K562 (cell line): ENCODE measurements around the gene MAP2K7. TPM values are rescaled to one million over a fixed set of nuclear protein-coding genes. Genes with fewer than 3 reads are reported as not detected.

ENCODE experiments used
- ATAC-seq: fragments of 200-7000 bp; cut with Tn5 transposase; 3 replicates; pipeline ENCODE4 v1.9.1; 2020; ENCODE audit warnings: moderate library complexity
- BruUV-seq: library from RNA; stranded (reverse); fragments of 400-500 nt; replicated peaks from 2 replicates; lab custom pipeline; 2021; lab: Mats Ljungman, UMichigan
- CTCF ChIA-PET: fragments of 300-600 bp; formaldehyde crosslinking; extraction: SDS; loops from one replicate; lab custom pipeline; 2021; ENCODE audit warnings: low intra/inter-chr PET ratio; lab: Yijun Ruan, JAX
- POLR2A ChIA-PET: fragments of 300-600, 350-650 bp; sonication (Branson Sonifier 250); formaldehyde crosslinking; extraction: SDS; loops from one replicate; lab custom pipeline; 2021; ENCODE audit warnings: antibody characterized with exemption, inconsistent platforms; lab: Yijun Ruan, JAX
- DNase-seq, 4 experiments: peaks; one replicate each; pipeline versions ENCODE4 v3.0.0 to v3.0.0-alpha.2; 2011 to 2018; ENCODE audit warnings: low spot score in 3 of 4, mixed read lengths in 3 of 4; ENCODE audit errors: extremely low read depth in 1 of 4
- FAIRE-seq: peaks from 2 replicates; lab custom pipeline; 2011; peaks lifted over from hg19 to GRCh38; lab: Jason Lieb, UNC
- H2AFZ ChIP-seq: 2 replicates; pipeline ENCODE4 v1.6.0; 2011; ENCODE audit warnings: low read depth, low read length, control low read depth, inconsistent platforms
- H3K27ac ChIP-seq: fragments of 200-600 bp; 3 replicates; pipeline ENCODE4 v1.8.0; 2011; ENCODE audit warnings: low read depth, mild to moderate bottlenecking, control low read depth, inconsistent platforms, low read length, moderate library complexity, mixed read lengths; ENCODE audit errors: extremely low read depth
- H3K27me3 ChIP-seq, 2 experiments: fragments of 300-600 bp in 1 of 2; 2 replicates in 1 of 2; 3 replicates in 1 of 2; pipeline versions ENCODE4 v1.6.0 to v1.8.0; 2011; ENCODE audit warnings: inconsistent platforms in 2 of 2, low read length in 2 of 2, mild to moderate bottlenecking in 1 of 2, mixed read lengths in 1 of 2, moderate library complexity in 1 of 2; ENCODE audit not compliant: control insufficient read depth in 2 of 2, insufficient read depth in 2 of 2
- H3K36me3 ChIP-seq: fragments of 300-600 bp; 3 replicates; pipeline ENCODE4 v1.8.0; 2011; ENCODE audit warnings: mild to moderate bottlenecking, low read length, inconsistent platforms; ENCODE audit not compliant: control insufficient read depth, insufficient read depth
- H3K4me1 ChIP-seq, 2 experiments: fragments of 200-600 bp in 1 of 2; replicated peaks in 1 of 2; 2 replicates in 1 of 2; 3 replicates in 1 of 2; pipeline versions ENCODE4 v1.5.1 to v1.8.0; 2011; ENCODE audit warnings: inconsistent platforms in 2 of 2, low read length in 2 of 2, mild to moderate bottlenecking in 1 of 2, mixed read lengths in 1 of 2, moderate library complexity in 1 of 2; ENCODE audit not compliant: control insufficient read depth in 2 of 2, insufficient read depth in 2 of 2
- H3K4me2 ChIP-seq: 2 replicates; pipeline ENCODE4 v1.6.1; 2011; ENCODE audit warnings: low read length, control low read depth, inconsistent platforms, mixed read lengths; ENCODE audit not compliant: insufficient read depth
- H3K4me3 ChIP-seq: fragments of 200-600 bp; sonication (generic), shearing (Covaris generic); 2 replicates; pipeline ENCODE4 v1.5.1; 2016; ENCODE audit warnings: control low read depth, inconsistent platforms
- H3K79me2 ChIP-seq: fragments of 200-600 bp; 3 replicates; pipeline ENCODE4 v1.8.0; 2011; ENCODE audit warnings: low read length, inconsistent platforms; ENCODE audit not compliant: control insufficient read depth, insufficient read depth
- H3K9ac ChIP-seq, 2 experiments: 2 replicates each; pipeline versions ENCODE4 v1.6.0 to v1.6.1; 2011; ENCODE audit warnings: low read depth in 2 of 2, low read length in 2 of 2, control low read depth in 1 of 2, inconsistent platforms in 1 of 2, mild to moderate bottlenecking in 1 of 2, mixed read lengths in 1 of 2; ENCODE audit not compliant: insufficient read depth in 1 of 2
- H3K9me1 ChIP-seq: one replicate; pipeline ENCODE4 v1.6.0; 2011; ENCODE audit warnings: inconsistent platforms, mild to moderate bottlenecking, low read length, moderate library complexity; ENCODE audit not compliant: control insufficient read depth, insufficient read depth
- H3K9me3 ChIP-seq: replicated peaks from 2 replicates; pipeline ENCODE4 v1.5.1; 2011; ENCODE audit warnings: low read depth, low read length, inconsistent platforms; ENCODE audit not compliant: control insufficient read depth, insufficient read depth
- H4K20me1 ChIP-seq: replicated peaks from 2 replicates; pipeline ENCODE4 v1.6.1; 2011; ENCODE audit warnings: low read length, inconsistent platforms, mixed read lengths; ENCODE audit not compliant: control insufficient read depth, insufficient read depth
- DMBX1 ChIP-seq: fragments of 250-450 bp; sonication (Bioruptor Pico); IDR thresholded peaks from 2 replicates; pipeline ENCODE4 v1.8.0; 2022; ENCODE audit warnings: inconsistent platforms, mild to moderate bottlenecking, moderate library complexity, borderline replicate concordance
- FOXK1 ChIP-seq: sonication (generic); formaldehyde crosslinking; IDR thresholded peaks from 2 replicates; pipeline ENCODE4 v1.8.0; 2022; ENCODE audit warnings: missing genetic modification reagents, mild to moderate bottlenecking, borderline replicate concordance
- MAFF ChIP-seq: IDR thresholded peaks from 2 replicates; pipeline ENCODE4 v1.6.1; 2012; ENCODE audit warnings: low read length, improper control_type of control experiment
- NFYB ChIP-seq: IDR thresholded peaks from 2 replicates; pipeline ENCODE4 v1.6.1; 2011; ENCODE audit warnings: mild to moderate bottlenecking, moderate library complexity; ENCODE audit not compliant: insufficient read length; ENCODE audit errors: extremely low read depth
- ZNF140 ChIP-seq: fragments of 250-450 bp; sonication (Bioruptor Pico); IDR thresholded peaks from 2 replicates; pipeline ENCODE4 v1.8.0; 2021; ENCODE audit warnings: moderate library complexity, mild to moderate bottlenecking, inconsistent platforms
- ZNF57 ChIP-seq: fragments of 450-650 bp; formaldehyde crosslinking; IDR thresholded peaks from 2 replicates; pipeline ENCODE4 v1.4.0; 2020; ENCODE audit warnings: mild to moderate bottlenecking, moderate library complexity
- whole genome bisulfite sequencing: fragments of 100-300 bp; shearing (Covaris generic); methylation state at CpG from one replicate; pipeline ENCODE4 v1.1.6; 2016; ENCODE audit warnings: low coverage, mixed read lengths; ENCODE audit not compliant: insufficient coverage; ENCODE audit errors: missing lambda C conversion rate; 5-methylcytosine and 5-hydroxymethylcytosine counted together
- in situ Hi-C: fragments of 300-500 bp; cut with MboI; formaldehyde crosslinking; loops from 4 replicates; pipeline ENCODE4 v1.15.0; 2018; ENCODE audit warnings: inconsistent platforms, mixed read lengths
- intact Hi-C: fragments of 100-400 bp; cut with micrococcal nuclease; formaldehyde crosslinking; loops from 2 replicates; pipeline ENCODE4 v1.14.2; 2022
- polyA plus RNA-seq, 8 experiments: library from polyadenylated mRNA; depleted of rRNA in 4 of 8; stranded (reverse) in 5 of 8; unstranded in 3 of 8; fragments of >200 nt; fragmentation: Nextera tagmentation in 2 of 8; fragmentation: Illumina TruSeq in 1 of 8; extraction: Ambion mirVana in 2 of 8; extraction: Trizol in 1 of 8; gene quantifications; 2 replicates each; pipeline versions ENCODE4 v1.2.1 to v1.2.3, GENCODE V29; 2011 to 2014; ENCODE audit warnings: inconsistent platforms in 1 of 8, missing spikeins in 1 of 8
- total RNA-seq, 7 experiments: library from RNA; depleted of rRNA in 6 of 7; stranded (reverse); fragments of >200 nt in 6 of 7; fragmentation: Illumina TruSeq in 2 of 7; extraction: Trizol in 2 of 7; gene quantifications; 2 replicates each; pipeline versions ENCODE4 v1.2.1 to v1.2.3, GENCODE V29; 2011 to 2021; ENCODE audit warnings: low replicate concordance in 1 of 7
- TF ChIP-seq, protein P1 (sequence below): sonication (generic); formaldehyde crosslinking; IDR thresholded peaks from 2 replicates; pipeline ENCODE4 v1.4.0; 2020; ENCODE audit warnings: mild to moderate bottlenecking, missing genetic modification reagents
- TF ChIP-seq, protein P2 (sequence below), 2 experiments: fragments of 450-650 bp in 1 of 2; IDR thresholded peaks; 2 replicates each; pipeline ENCODE4 v1.6.1; 2011 to 2017; ENCODE audit warnings: low read depth in 2 of 2, antibody characterized with exemption in 1 of 2, borderline replicate concordance in 1 of 2, low read length in 1 of 2, mild to moderate bottlenecking in 1 of 2, mixed read lengths in 1 of 2; ENCODE audit not compliant: control insufficient read depth in 1 of 2
- TF ChIP-seq, protein P3 (sequence below): sonication (generic); formaldehyde crosslinking; IDR thresholded peaks from 2 replicates; pipeline ENCODE4 v1.8.0; 2022; ENCODE audit warnings: missing genetic modification reagents, mild to moderate bottlenecking, borderline replicate concordance

Gene MAP2K7
- total and polyA plus RNA-seq, 9 of the 15 experiments (the other 6 are each of a cell fraction or from before 2014, with no cell fraction given), result 0.51 to 45.8 (median 14.1) TPM

DNA sequence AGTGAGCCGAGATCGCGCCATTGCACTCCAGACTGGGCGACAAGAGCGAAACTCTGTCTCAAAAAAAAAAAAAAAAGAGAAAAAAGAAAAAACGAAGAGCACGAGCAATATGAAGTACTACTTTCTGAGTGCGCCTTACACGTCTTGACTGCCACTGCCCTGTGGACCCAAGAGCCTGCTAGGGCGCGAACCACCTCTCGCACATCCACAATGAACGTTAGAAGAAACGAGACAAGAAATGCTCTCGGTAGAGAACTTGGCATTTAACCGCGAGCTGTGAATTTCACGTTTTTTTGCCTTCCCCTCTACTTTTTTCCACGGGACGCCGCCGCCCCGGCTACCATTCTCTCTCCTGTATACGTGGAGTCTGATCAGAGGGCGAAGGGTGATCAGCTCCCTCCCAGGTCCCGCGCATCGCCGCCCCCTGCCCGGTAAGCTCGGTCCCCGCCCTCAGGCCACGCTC, 39.3 kb downstream of the MAP2K7 start:
- H3K4me3 ChIP-seq, result peak overlapping the region; percentile 64
- POLR2A ChIA-PET, result interaction anchor here (0.6 to 2.7 kb wide), 18 partner anchors 10 to 1168 kb away, joined by 3 to 27 read pairs (median 4); partner anchors contain the start of genes CTXN1, LRRC8E, NDUFA7 and RPS28
- TF ChIP-seq, protein P1, sequence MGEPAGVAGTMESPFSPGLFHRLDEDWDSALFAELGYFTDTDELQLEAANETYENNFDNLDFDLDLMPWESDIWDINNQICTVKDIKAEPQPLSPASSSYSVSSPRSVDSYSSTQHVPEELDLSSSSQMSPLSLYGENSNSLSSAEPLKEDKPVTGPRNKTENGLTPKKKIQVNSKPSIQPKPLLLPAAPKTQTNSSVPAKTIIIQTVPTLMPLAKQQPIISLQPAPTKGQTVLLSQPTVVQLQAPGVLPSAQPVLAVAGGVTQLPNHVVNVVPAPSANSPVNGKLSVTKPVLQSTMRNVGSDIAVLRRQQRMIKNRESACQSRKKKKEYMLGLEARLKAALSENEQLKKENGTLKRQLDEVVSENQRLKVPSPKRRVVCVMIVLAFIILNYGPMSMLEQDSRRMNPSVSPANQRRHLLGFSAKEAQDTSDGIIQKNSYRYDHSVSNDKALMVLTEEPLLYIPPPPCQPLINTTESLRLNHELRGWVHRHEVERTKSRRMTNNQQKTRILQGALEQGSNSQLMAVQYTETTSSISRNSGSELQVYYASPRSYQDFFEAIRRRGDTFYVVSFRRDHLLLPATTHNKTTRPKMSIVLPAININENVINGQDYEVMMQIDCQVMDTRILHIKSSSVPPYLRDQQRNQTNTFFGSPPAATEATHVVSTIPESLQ (CRISPR knock-in tag), result peak; percentile 75; the same call in 1 of the 2 replicates
- TF ChIP-seq, protein P2, sequence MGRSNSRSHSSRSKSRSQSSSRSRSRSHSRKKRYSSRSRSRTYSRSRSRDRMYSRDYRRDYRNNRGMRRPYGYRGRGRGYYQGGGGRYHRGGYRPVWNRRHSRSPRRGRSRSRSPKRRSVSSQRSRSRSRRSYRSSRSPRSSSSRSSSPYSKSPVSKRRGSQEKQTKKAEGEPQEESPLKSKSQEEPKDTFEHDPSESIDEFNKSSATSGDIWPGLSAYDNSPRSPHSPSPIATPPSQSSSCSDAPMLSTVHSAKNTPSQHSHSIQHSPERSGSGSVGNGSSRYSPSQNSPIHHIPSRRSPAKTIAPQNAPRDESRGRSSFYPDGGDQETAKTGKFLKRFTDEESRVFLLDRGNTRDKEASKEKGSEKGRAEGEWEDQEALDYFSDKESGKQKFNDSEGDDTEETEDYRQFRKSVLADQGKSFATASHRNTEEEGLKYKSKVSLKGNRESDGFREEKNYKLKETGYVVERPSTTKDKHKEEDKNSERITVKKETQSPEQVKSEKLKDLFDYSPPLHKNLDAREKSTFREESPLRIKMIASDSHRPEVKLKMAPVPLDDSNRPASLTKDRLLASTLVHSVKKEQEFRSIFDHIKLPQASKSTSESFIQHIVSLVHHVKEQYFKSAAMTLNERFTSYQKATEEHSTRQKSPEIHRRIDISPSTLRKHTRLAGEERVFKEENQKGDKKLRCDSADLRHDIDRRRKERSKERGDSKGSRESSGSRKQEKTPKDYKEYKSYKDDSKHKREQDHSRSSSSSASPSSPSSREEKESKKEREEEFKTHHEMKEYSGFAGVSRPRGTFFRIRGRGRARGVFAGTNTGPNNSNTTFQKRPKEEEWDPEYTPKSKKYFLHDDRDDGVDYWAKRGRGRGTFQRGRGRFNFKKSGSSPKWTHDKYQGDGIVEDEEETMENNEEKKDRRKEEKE (IDR thresholded peaks at IDR 0.05; ENCODE audit: borderline replicate concordance in 1 of 2, control insufficient read depth in 1 of 2, low read depth in 2 of 2, low read length in 1 of 2), result no peak
- no peak for TF ChIP-seq MAFF
- TF ChIP-seq, protein P3, sequence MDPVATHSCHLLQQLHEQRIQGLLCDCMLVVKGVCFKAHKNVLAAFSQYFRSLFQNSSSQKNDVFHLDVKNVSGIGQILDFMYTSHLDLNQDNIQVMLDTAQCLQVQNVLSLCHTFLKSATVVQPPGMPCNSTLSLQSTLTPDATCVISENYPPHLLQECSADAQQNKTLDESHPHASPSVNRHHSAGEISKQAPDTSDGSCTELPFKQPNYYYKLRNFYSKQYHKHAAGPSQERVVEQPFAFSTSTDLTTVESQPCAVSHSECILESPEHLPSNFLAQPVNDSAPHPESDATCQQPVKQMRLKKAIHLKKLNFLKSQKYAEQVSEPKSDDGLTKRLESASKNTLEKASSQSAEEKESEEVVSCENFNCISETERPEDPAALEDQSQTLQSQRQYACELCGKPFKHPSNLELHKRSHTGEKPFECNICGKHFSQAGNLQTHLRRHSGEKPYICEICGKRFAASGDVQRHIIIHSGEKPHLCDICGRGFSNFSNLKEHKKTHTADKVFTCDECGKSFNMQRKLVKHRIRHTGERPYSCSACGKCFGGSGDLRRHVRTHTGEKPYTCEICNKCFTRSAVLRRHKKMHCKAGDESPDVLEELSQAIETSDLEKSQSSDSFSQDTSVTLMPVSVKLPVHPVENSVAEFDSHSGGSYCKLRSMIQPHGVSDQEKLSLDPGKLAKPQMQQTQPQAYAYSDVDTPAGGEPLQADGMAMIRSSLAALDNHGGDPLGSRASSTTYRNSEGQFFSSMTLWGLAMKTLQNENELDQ (CRISPR knock-in tag), result 0 out of 2 replicates have a peak, but pooled peaks have one; percentile 46
- no peak for TF ChIP-seq DMBX1 (CRISPR knock-in tag)
- no peak for TF ChIP-seq NFYB
- TF ChIP-seq FOXK1 (CRISPR knock-in tag), result peak; percentile 14; the same call in 1 of the 2 replicates
- no peak for TF ChIP-seq ZNF57 (CRISPR knock-in tag)
- TF ChIP-seq ZNF140 (CRISPR knock-in tag), result no peak

More for the DNA sequence above, 39.3 kb downstream of the MAP2K7 start:
- CTCF ChIA-PET, result interaction anchor here (0.6 to 2.3 kb wide), 3 partner anchors 126 to 325 kb away, joined by 4 to 16 read pairs (median 7); no protein-coding TSS in a partner anchor
- peaks cover 4% of the 10 kb centered on the region for H3K9me1 ChIP-seq
- intact Hi-C loops (loop anchor here (2.0 to 10.0 kb wide), 3 partner anchors 60 to 209 kb away; no protein-coding TSS in a partner anchor), in situ Hi-C loops (no loop called here)
- WGBS, result 1% methylated on average over 33 of the region's 33 CpGs
- no peaks in the 10 kb centered on the region for H3K9me3 ChIP-seq
- H3K27me3 ChIP-seq, result no peaks in the 10 kb centered on the region
- ATAC-seq (peak; percentile 24; the same call in 2 of the 3 replicates), DNase-seq (peak in 1 of 4 experiments; percentile 77), FAIRE-seq (peak; percentile 11)
- H2AFZ ChIP-seq, result peak overlapping the region; percentile 24; the same call in 1 of the 2 replicates
- H3K36me3 ChIP-seq, result peaks cover 43% of the 10 kb centered on the region
- peak overlapping the region; percentile 95 to 99 for H3K9ac ChIP-seq
- peak overlapping the region; percentile 94 for H3K27ac ChIP-seq
- H3K4me2 ChIP-seq, result peak overlapping the region; percentile 95
- BruUV-seq, result no TSS peak
- no peaks in the 10 kb centered on the region for H4K20me1 ChIP-seq
- H3K79me2 ChIP-seq, result peaks cover 63% of the 10 kb centered on the region
- H3K4me1 ChIP-seq, result peaks cover 11 to 28% of the 10 kb centered on the region in 2 experiments; a peak in 4 of 5 replicates
